ENCODE data around the gene TDRD3.

The TDRD3 gene

GRCh38 chr13:60617991-60618733, 221.1 kb downstream of the TDRD3 start:
- Mint-ChIP-seq H3K4me3 (no peak overlapping the region), H3K27me3 (peaks cover 12% of the 10 kb centered on the region), H3K27ac (no peak overlapping the region), H3K9me3 (peaks cover 13% of the 10 kb centered on the region), H3K36me3 (no peaks in the 10 kb centered on the region), H3K4me1 (no peaks in the 10 kb centered on the region)

- peaks cover 13% of the 10 kb centered on the region for H3K9me3 Mint-ChIP-seq
- no peaks in the 10 kb centered on the region for H3K36me3 Mint-ChIP-seq
- H3K27me3 Mint-ChIP-seq, result peaks cover 15% of the 10 kb centered on the region
- no peak overlapping the region for H3K4me3 Mint-ChIP-seq
- no peaks in the 10 kb centered on the region for H3K4me1 Mint-ChIP-seq
- no peak overlapping the region for H3K27ac Mint-ChIP-seq
These were observed 222.4 kb downstream of the TDRD3 start for GRCh38 chr13:60619461-60619860.

- Mint-ChIP-seq H3K27me3 (peaks cover 12% of the 10 kb centered on the region), H3K27ac (peak overlapping the region; percentile 38), H3K9me3 (peaks cover 13% of the 10 kb centered on the region)
These were observed 223.8 kb downstream of the TDRD3 start for GRCh38 chr13:60620611-60621395.

GRCh38 chr13:60623151-60623550, 226.1 kb downstream of the TDRD3 start:
- H3K27ac Mint-ChIP-seq, result no peak overlapping the region
- H3K4me3 Mint-ChIP-seq, result no peak overlapping the region
- H3K9me3 Mint-ChIP-seq, result peaks cover 13% of the 10 kb centered on the region
- H3K27me3 Mint-ChIP-seq, result peaks cover 8% of the 10 kb centered on the region
- no peaks in the 10 kb centered on the region for H3K4me1 Mint-ChIP-seq
- H3K36me3 Mint-ChIP-seq, result no peaks in the 10 kb centered on the region

More at GRCh38 chr13:60620611-60621395, 223.8 kb downstream of the TDRD3 start:
- no peak overlapping the region for H3K4me3 Mint-ChIP-seq
- H3K36me3 Mint-ChIP-seq, result no peaks in the 10 kb centered on the region
- H3K4me1 Mint-ChIP-seq, result no peaks in the 10 kb centered on the region

All from activated naive CD4-positive, alpha-beta T cell treated with anti-CD3 and anti-CD28 coated beads, Interleukin-2, amount 50 U/mL, for 24 hours (primary cell).